NT2/D1 (cell line): ENCODE data around the gene ELOVL4.

Experiments used
- YY1 ChIP-seq: IDR thresholded peaks from 2 replicates; pipeline ENCODE4 v1.6.1; 2011; ENCODE audit not compliant: insufficient read length, insufficient read depth
- ZNF274 ChIP-seq: IDR thresholded peaks from 2 replicates; pipeline ENCODE4 v1.6.1; 2011; ENCODE audit warnings: mild to moderate bottlenecking, low read depth, low read length

DNA sequence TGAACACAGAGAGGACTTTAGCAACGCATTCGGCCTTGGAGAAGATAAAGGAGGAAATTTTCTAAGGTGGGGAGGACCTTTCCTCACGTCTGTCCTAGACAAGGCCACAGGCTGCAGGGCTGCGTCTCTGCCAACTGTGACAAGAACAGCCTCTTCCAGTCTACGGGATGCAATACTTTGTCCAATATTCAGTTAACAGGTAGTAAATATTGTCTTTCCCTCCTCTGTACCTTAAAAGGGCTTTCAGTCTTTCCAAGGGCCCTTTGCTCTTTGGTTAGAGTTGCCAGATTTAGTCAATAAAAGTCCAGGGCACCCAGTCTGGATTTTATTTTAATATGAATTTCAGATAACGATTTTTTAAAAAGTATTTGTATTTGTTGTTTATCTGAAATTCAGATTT, 78.2 kb downstream of the ELOVL4 start:
- no peak for TF ChIP-seq YY1
- TF ChIP-seq ZNF274 = no peak
